Erythroblast (primary cell): ENCODE results near the gene SHLD1.

Experiments used
- DNase-seq, 2 experiments: peaks; one replicate each; lab custom pipeline; 2025; lab: John Stamatoyannopoulos, UW
- GATA1 ChIP-seq: IDR thresholded peaks from 2 replicates; pipeline ENCODE4 v1.6.1; 2011; ENCODE audit warnings: low read depth, mild to moderate bottlenecking, control low read depth, low read length, moderate library complexity
- POLR2A ChIP-seq: IDR thresholded peaks from 2 replicates; pipeline ENCODE4 v1.6.1; 2011; ENCODE audit warnings: mild to moderate bottlenecking, low read length

SHLD1 gene

DNA sequence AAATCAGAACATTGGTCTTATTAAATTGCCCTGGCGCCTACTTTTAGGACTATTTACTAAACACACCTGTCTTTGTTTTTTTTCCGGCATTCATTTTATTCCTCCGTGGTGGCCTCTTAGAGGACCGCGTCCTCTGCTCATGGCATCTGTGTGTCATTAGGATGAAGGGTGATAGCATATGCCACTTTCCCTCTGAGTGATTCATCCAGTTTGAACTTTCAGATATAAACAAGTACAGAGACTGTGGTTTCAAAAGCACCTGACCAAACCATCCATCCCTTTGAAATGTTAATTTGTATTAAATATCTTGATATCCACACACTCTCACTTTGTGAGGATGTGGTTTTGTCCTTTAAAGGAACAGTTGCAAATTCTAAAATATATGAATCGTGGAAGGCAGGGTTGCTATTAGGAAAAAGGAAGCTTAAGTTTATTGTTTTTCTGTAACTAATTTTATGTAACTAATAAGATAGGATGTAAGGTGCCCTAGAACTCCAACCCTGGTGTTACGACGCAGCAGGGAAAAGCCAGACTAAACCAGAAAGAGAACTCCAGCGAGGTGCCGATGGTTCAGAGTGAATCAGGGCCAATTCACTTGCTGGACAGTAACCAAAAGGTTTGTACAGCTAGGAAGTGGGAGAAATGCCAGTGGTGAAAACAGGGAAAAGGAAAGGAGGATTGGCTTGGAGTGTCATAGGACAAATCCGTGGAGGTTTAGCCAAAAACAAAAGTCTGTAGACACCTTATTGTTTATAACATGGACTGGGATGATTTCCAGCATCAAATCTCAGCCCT, 98.7 kb downstream of the SHLD1 start:
- DNase-seq = no peak
- TF ChIP-seq GATA1 (no peak), POLR2A (no peak)

DNA sequence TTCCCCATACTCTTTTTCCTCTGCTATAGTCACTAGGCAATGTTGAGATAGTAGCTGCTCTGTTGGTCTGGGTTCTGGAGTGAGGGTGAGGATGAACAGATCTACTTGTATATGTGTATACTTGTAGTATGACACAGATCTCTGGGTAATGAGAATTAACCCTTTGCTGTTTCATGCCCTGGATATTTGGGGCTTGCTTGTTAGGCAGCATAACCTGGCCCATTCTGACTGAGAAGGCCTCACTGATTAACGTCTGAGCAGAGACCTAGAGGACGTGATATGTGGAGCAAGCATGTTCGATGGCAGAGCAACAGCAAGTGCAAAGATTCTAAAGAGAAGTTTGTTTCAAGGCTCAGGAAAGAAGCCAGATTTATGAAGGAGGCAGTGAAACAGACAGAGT, 105.7 kb downstream of the SHLD1 start:
- no peak for TF ChIP-seq POLR2A
- no peak for TF ChIP-seq GATA1
- no peak for DNase-seq

DNA sequence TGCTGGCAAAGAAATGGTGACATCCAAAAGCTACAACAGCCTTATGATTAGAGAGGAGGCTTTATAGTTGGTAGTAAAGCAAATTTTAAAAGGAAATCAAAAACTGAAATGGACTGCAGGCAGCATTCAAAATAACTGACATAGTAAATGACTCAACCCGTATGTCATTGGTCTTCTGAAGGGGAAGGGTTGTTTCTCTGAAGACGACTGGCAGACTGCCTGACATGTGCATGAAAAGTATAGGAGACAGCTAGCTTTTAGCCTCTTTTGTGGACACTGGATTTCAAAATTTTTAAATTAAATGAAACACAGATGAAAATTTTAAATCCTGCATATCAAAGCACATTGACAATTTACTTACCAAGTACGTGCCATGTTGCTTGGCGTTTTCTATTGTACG, 109.4 kb downstream of the SHLD1 start:
- DNase-seq = no peak
- TF ChIP-seq GATA1 (no peak), POLR2A (no peak)

DNA sequence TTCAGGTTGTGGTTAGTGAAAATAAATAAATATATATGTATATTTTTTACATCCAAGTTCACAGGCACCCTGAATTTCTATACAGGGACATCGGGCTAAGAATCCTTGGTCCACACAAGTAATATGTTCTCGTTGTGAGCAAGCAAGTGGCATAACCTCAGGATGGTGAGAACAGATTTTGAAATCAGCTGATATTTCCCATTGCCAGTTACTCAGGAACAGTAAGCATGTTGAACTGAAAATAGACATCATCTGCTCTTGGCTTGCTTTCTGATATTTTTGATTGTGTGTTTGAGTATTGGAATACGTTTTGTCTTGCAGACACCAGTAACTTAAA, 112.5 kb downstream of the SHLD1 start:
- no peak for DNase-seq

DNA sequence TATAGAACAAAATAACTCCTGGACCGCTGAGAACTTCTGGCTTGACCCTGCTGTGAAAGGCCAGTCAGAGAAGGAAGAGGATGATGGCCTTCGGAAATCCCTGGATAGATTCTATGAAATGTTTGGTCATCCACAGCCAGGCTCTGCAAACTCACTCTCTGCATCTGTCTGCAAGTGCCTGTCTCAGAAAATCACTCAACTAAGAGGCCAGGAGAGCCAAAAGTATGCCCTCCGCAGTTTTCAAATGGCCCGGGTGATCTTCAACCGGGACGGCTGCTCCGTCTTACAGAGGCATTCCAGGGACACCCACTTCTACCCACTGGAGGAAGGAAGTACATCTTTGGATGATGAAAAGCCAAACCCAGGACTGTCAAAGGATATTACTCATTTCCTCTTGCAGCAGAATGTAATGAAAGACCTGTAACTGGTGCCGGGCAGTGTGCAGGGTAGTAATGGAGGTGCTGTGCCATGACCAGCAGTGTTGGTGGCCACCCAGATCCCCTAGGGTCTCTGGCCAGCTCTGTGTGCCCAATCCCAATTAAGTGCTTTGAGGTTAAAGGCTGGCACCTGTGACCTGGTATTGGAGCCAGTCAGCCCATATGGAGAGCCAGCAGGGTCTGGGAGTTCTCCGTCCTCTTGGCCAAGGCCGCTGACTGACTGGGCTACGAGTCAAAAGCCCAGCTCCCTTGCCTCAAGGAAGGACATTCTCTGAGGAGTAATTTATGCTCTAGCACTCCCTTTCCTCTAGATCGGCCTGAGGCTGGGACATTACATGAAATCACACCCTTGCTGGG, 113.0 kb downstream of the SHLD1 start:
- DNase-seq = no peak

More for the DNA sequence above, 112.5 kb downstream of the SHLD1 start:
- TF ChIP-seq POLR2A (no peak), GATA1 (no peak)

DNA sequence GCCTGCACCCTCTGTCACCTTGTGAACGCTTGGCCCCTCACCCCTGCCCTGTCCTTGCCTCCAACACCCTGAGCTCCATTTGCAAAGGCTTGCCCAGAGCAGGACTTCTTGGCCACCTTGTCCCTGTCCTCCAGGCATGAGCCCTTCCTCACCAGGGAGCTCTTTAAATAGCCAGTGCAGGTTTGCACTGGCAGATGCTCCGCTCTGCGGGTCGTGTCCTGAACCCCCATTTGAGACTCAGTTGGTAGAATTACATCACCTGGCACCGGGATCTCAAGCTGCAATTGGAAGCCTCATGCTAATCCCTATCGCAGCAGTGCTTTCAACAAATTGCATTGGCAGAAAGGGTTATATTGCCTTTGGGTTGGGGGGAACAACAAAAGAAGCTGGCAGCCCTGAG, 114.2 kb downstream of the SHLD1 start:
- TF ChIP-seq POLR2A (no peak), GATA1 (no peak)

More for the DNA sequence above, 113.0 kb downstream of the SHLD1 start:
- TF ChIP-seq GATA1 (no peak), POLR2A (no peak)

DNA sequence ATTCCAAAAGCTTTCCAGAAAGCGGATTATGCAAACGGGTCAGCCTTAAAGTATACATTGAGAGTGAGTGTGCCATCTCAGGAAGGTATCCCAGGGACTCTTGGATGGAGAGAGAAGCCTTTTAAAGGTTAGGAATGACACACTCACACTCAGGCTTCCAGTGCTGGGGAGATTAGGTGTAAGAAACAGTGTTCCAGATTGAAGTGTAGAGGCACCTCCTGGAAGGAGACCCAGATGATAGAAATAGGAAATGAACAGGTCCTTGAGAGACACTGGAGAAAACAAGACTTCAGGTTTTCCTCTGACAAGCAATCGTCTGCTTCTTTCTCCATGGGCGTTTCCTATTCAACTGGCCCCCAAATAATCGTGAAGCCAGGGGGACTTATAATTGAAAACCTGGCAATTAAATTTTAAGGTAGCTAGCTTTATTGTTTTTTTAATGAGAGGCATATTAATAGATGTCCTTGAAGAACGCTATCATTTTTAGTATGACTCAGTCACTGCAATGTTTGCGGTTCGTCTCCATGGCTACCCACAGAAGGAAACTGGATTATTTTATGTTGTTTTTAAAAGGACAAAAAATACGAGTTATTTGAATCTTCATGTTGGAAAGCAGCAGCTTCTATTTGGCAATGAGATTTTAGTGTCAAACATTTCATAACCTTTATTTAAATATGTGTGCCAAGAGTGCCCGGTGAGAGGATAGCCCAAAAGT, 114.8 kb downstream of the SHLD1 start:
- no peak for TF ChIP-seq GATA1
- TF ChIP-seq POLR2A = no peak
- DNase-seq = no peak

More for the DNA sequence above, 114.2 kb downstream of the SHLD1 start:
- no peak for DNase-seq

DNA sequence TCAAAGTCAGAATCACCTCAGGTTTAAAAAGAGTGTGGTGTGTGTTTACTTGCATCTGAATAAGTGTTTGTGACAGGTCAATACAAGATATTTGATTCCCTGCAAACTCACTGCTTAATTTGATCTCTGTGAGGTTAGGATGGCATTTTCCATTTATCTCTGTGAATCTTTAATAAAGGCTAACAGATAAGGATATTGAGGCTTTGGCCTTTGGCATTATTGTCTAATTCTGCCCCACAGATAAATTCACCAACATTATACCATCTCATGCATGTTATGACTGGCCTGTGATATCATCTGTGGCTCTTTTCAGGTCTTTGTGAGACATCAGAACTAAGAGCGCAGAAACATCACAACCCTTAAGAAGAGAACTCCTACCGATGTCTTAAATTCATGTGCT, 115.4 kb downstream of the SHLD1 start:
- TF ChIP-seq POLR2A (no peak), GATA1 (no peak)
- DNase-seq = no peak

DNA sequence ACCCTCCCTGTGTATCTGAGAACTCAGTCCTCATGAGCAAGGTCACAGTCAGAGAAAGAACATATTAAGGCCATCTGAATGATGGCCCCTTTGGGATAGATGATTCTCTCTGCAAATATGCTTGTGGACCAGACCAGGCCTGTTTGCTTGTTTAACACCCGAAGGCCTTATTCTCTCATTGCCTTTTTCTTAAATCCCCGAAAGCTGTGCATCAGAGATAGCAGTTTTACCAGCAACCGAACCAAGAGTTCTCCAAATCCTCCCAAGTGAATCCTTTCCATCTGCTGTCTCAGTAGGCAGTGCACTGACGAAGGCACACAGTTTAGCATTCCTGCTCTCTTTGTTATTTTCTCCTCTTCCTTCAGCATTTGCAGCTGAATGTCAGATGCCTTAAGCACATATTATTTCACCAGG, 120.4 kb downstream of the SHLD1 start:
- DNase-seq = no peak
- TF ChIP-seq GATA1 (no peak), POLR2A (no peak)

DNA sequence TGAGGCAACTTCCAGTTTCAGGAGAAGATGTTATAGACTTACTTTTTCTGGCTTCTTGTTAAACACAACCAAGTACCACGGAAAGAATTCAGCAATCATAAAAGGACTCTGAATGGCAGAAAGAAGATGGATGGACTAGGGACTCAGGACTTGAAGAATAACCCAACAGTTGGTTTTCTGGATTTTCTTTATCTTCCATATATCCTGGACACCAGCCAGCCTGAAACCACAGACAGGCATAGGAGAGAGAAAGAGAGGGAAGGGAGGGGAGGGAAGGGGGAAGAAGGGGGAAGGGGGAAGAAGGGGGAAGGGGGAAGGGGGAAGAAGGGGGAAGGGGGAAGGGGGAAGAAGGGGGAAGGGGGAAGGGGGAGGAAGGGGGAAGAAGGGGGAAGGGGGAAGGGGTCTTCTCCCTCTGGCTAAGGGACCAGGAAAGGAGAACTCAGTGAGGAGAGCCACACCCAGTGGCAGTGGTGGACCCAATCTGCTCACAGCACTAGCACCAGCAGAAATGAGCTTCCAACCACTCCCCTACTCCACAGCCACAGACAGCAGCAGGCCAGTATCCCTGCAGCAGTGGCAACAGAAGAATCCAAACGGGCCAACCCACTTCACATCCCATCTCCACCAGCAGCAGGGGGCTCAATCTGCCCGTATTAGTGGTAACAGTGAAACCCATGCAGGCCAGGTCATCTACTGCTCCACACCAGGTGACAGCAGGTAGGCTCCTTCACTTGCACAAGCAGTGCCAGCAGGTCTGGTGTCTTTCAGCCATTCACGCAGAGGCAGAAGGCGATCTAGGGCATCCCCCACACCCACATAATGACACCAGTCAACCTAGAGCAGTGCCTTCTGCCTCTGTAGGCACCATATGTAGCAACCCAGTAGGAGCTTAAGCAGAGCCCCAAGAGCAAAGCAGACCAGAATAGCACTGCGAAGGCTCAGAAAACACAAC, 121.5 kb downstream of the SHLD1 start:
- TF ChIP-seq POLR2A (no peak), GATA1 (no peak)

DNA sequence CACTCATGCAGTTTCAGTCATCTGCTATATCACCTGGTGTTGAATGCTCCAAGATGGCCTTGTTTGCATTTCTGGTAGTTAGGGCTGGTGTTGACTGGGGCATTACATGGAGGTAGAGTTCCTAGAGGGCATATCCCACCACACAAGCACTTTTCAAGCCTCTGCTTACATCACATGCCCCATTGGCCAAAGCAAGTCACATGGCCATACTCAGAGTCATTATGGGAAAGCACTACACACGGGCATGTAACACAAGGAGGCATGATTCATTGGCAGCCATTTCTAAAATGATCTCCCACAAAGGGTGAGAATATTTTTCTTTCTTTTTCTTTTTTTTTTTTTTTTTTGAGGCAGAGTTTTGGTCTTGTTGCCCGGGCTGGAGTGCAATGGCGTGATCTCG, 126.9 kb downstream of the SHLD1 start:
- DNase-seq = no peak
- no peak for TF ChIP-seq POLR2A

More for the DNA sequence above, 121.5 kb downstream of the SHLD1 start:
- no peak for DNase-seq

DNA sequence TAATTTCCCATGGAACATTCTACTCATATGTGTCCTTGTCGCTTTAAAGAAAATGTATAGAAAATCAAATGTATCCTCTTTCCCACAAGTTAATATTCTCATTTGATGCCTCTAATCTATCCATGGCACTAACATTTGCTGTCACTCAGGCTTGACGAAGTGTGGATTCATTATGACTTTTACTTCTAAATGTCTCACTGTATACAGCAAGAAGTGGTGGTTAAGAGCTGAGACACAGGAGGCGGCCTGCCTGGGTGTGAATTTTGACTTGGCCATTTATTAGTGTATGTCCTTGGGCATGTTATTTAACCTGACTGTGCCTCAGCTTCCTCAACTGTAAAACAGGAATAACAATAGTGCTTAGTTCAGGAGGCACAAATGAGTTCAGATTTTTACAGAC, 130.1 kb downstream of the SHLD1 start:
- DNase-seq = no peak
- TF ChIP-seq GATA1 (no peak), POLR2A (no peak)

DNA sequence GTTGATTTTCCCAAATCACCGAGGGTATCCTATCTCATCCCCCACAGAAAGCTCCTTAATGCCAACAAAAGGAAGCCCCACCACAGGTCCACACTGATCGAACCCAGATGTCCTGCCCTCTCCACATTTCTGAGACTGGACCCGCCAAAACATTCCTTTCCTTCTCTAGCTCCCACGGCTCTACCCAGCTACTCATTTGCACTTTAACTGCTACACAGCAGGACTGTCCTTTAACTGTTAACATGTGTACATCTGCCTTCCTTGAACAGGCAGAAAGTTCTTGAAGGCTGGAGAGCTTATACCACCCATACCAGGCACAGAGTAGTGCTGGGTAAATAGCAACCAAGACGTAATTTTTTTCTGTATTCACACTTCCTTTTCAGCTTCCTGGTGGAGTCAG, 131.5 kb downstream of the SHLD1 start:
- no peak for TF ChIP-seq GATA1
- no peak for TF ChIP-seq POLR2A
- DNase-seq = no peak
